ENCODE measurements around the gene CDH4. TPM values are rescaled to one million over a fixed set of nuclear protein-coding genes. Genes with fewer than 3 reads are reported as not detected.

Gene CDH4
- total RNA-seq, 4 donors from 2014 or later: under 0.01 to 0.56 (median 0.19) TPM; not detected in 1

DNA sequence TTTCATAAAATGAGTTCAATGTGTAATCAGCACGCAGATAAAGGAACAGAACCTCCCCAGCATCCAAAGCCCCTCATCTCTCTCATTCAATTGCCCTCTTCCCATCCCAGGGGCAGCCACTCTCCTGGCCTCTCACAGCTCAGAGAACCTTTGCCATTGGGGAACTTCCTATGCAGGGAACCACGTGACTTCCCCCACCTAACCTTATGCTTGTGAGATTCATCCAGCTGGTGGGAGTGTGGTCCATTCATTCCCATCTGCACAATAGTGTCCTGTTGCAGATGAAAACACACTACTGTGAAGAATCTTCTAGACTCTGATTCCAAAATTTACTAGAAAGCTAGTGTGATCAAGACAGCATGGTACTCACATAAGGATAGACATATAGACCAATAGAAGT is 299.3 kb downstream of the CDH4 start:
- ATAC-seq (ENCODE audit: low FRiP score) (no peak), DNase-seq (ENCODE audit: low spot score) (no peak)
- TF ChIP-seq CTCF (IDR thresholded peaks at IDR 0.05): no peak

DNA sequence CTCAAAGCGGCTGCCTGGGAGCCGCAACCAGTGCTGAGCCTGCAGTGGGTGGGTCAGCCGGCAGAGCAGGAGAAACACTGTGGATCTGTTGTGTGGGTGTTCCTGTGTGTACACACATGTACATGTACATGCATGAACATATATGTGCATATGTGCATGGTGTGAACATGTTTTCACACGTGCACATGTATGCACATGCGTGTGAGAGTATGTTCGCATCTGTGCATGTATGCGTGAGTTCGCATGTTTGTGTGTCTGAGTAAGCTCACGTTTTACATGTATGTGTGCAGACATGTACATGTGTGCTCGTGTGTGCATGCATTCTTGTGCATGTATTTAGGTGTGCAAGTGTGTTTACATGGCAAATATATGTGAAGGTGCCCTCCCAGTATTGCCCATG is 302.6 kb downstream of the CDH4 start:
- DNase-seq (ENCODE audit: low spot score) (no peak), ATAC-seq (ENCODE audit: low FRiP score) (no peak)
- TF ChIP-seq CTCF (IDR thresholded peaks at IDR 0.05): no peak

DNA sequence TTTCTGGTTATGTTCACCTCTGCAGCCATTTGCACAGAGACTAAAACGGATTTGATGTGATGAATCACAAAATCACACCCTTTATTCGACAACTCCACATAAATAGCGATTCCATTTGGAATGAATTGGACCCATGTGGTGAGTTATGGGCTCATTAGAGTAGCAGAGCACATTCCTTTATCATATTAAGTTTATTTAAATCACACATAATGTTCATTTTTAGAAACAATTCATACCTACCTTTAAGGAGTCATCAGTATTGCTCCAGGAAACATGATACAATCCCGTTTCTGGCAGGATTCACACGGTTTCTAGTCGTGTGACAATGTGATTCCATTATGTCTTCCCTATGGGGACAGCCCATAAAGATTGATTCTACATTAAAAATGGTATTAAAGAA is 303.5 kb downstream of the CDH4 start:
- DNase-seq (ENCODE audit: low spot score) (no peak), ATAC-seq (ENCODE audit: low FRiP score) (no peak)
- TF ChIP-seq CTCF (IDR thresholded peaks at IDR 0.05): no peak

GRCh38 chr20:61556111-61556510 is 304.1 kb downstream of the CDH4 start:
- DNase-seq (ENCODE audit: low spot score) (no peak), ATAC-seq (ENCODE audit: low FRiP score) (no peak)
- TF ChIP-seq CTCF (IDR thresholded peaks at IDR 0.05): no peak

GRCh38 chr20:61556673-61557072 is 304.6 kb downstream of the CDH4 start:
- DNase-seq (ENCODE audit: low spot score): no peak
- no peak for TF ChIP-seq CTCF (IDR thresholded peaks at IDR 0.05)
- no peak for ATAC-seq (ENCODE audit: low FRiP score)

GRCh38 chr20:61557621-61558020 is 305.6 kb downstream of the CDH4 start:
- DNase-seq (ENCODE audit: low spot score): no peak
- ATAC-seq (ENCODE audit: low FRiP score): no peak
- no peak for TF ChIP-seq CTCF (IDR thresholded peaks at IDR 0.05)

DNA sequence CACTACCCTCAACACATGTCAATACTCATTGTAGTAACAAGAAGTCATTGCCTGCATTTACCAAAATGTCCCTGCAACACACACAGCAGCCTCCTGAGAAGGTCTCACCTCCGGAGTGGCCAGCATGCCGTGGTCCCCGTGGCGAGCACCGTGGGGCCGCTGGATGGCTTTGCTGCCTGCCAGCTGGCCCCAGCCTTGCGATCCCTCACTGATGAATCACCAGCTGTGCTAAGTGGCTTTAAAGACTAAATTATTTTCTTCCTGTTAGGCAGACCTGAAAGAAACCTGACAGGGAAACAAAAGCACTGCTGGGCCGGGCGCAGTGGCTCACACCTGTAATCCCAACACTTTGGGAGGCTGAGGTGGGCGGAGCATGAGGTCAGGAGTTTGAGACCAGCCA is 306.7 kb downstream of the CDH4 start:
- TF ChIP-seq CTCF (IDR thresholded peaks at IDR 0.05): no peak
- ATAC-seq (ENCODE audit: low FRiP score) (no peak), DNase-seq (ENCODE audit: low spot score) (no peak)
